Liver (tissue), 9 donors: ENCODE measurements around the gene KL. TPM values are rescaled to one million over a fixed set of nuclear protein-coding genes. Genes with fewer than 3 reads are reported as not detected.

Source experiments
- DNase-seq: peaks from one replicate; pipeline ENCODE4 v3.0.0-alpha.2; 2017; ENCODE audit warnings: low spot score
- H3K27ac ChIP-seq, 2 donors: one replicate each; pipeline ENCODE4 v1.7.0; 2013; ENCODE audit warnings: inconsistent platforms in 2 of 2, low read length in 2 of 2, control low read depth in 1 of 2, low read depth in 1 of 2, mild to moderate bottlenecking in 1 of 2
- H3K27me3 ChIP-seq, 4 donors: one replicate each; pipeline versions ENCODE4 v1.6.1 to v1.7.0; 2013; ENCODE audit warnings: low read length in 3 of 4, inconsistent platforms in 1 of 4, mild to moderate bottlenecking in 1 of 4, moderate library complexity in 1 of 4; ENCODE audit not compliant: control insufficient read depth in 4 of 4, insufficient read depth in 4 of 4
- H3K36me3 ChIP-seq, 4 donors: one replicate each; pipeline versions ENCODE4 v1.6.1 to v1.7.0; 2013; ENCODE audit warnings: low read length in 3 of 4, mild to moderate bottlenecking in 3 of 4, low read depth in 1 of 4, moderate library complexity in 1 of 4; ENCODE audit not compliant: control insufficient read depth in 4 of 4, insufficient read depth in 3 of 4
- H3K4me1 ChIP-seq, 4 donors: one replicate each; pipeline versions ENCODE4 v1.6.1 to v1.7.0; 2013; ENCODE audit warnings: low read length in 3 of 4, mild to moderate bottlenecking in 3 of 4, moderate library complexity in 1 of 4; ENCODE audit not compliant: control insufficient read depth in 4 of 4, insufficient read depth in 4 of 4
- H3K4me3 ChIP-seq, 3 donors: one replicate each; pipeline versions ENCODE4 v1.6.1 to v1.7.0; 2013; ENCODE audit warnings: low read length in 3 of 3, control low read depth in 1 of 3, low read depth in 1 of 3, mild to moderate bottlenecking in 1 of 3
- H3K9ac ChIP-seq, 2 donors: one replicate each; pipeline ENCODE4 v1.7.0; 2013; ENCODE audit warnings: low read length in 2 of 2, mild to moderate bottlenecking in 2 of 2, moderate library complexity in 2 of 2, control low read depth in 1 of 2, low read depth in 1 of 2
- H3K9me3 ChIP-seq, 4 donors: one replicate each; pipeline versions ENCODE4 v1.6.1 to v1.7.0; 2013; ENCODE audit warnings: low read length in 3 of 4; ENCODE audit not compliant: control insufficient read depth in 4 of 4
- EGR1 ChIP-seq, 2 donors: IDR thresholded peaks; 2 replicates each; pipeline ENCODE4 v1.6.1; 2016 to 2018; ENCODE audit warnings: antibody characterized with exemption in 2 of 2, low read depth in 2 of 2
- FOXA1 ChIP-seq: IDR thresholded peaks from 2 replicates; pipeline ENCODE4 v1.6.1; 2016; ENCODE audit warnings: antibody characterized with exemption
- FOXA2 ChIP-seq: IDR thresholded peaks from 2 replicates; pipeline ENCODE4 v1.6.1; 2016; ENCODE audit warnings: antibody characterized with exemption
- GABPA ChIP-seq, 2 donors: IDR thresholded peaks in 1 of 2; conservative IDR thresholded peaks in 1 of 2; 2 replicates each; pipeline ENCODE4 v1.6.1; 2016; ENCODE audit warnings: antibody characterized with exemption in 2 of 2, mild to moderate bottlenecking in 1 of 2, moderate library complexity in 1 of 2
- HNF4A ChIP-seq, 2 donors: conservative IDR thresholded peaks; 2 replicates each; pipeline ENCODE4 v1.6.1; 2016; ENCODE audit warnings: antibody characterized with exemption in 2 of 2, mild to moderate bottlenecking in 2 of 2
- HNF4G ChIP-seq: IDR thresholded peaks from 2 replicates; pipeline ENCODE4 v1.6.1; 2016; ENCODE audit warnings: antibody characterized with exemption
- JUND ChIP-seq, 2 donors: IDR thresholded peaks; 2 replicates each; pipeline ENCODE4 v1.6.1; 2016; ENCODE audit warnings: antibody characterized with exemption in 2 of 2
- MAX ChIP-seq: IDR thresholded peaks from 2 replicates; pipeline ENCODE4 v1.6.1; 2016; ENCODE audit warnings: antibody characterized with exemption
- NR2F2 ChIP-seq: IDR thresholded peaks from 2 replicates; pipeline ENCODE4 v1.6.1; 2016; ENCODE audit warnings: antibody characterized with exemption
- RAD21 ChIP-seq, 2 donors: IDR thresholded peaks; 2 replicates each; pipeline ENCODE4 v1.6.1; 2016; ENCODE audit warnings: antibody characterized with exemption in 2 of 2, mild to moderate bottlenecking in 2 of 2
- REST ChIP-seq: IDR thresholded peaks from 2 replicates; pipeline ENCODE4 v1.6.1; 2016; ENCODE audit warnings: antibody characterized with exemption, mild to moderate bottlenecking
- RXRA ChIP-seq, 2 donors: IDR thresholded peaks; 2 replicates each; pipeline ENCODE4 v1.6.1; 2017 to 2018; ENCODE audit warnings: antibody characterized with exemption in 2 of 2, mild to moderate bottlenecking in 1 of 2
- SP1 ChIP-seq: IDR thresholded peaks from 2 replicates; pipeline ENCODE4 v1.6.1; 2018; ENCODE audit warnings: antibody characterized with exemption, mild to moderate bottlenecking
- TAF1 ChIP-seq: conservative IDR thresholded peaks from 2 replicates; pipeline ENCODE4 v1.6.1; 2016; ENCODE audit warnings: antibody characterized with exemption, mild to moderate bottlenecking
- YY1 ChIP-seq: IDR thresholded peaks from 2 replicates; pipeline ENCODE4 v1.6.1; 2016; ENCODE audit warnings: antibody characterized with exemption, mild to moderate bottlenecking
- ZBTB33 ChIP-seq: IDR thresholded peaks from 2 replicates; pipeline ENCODE4 v1.6.1; 2016; ENCODE audit warnings: antibody characterized with exemption
- WGBS: extraction: QIAGEN DNeasy Blood & Tissue Kit; methylation state at CpG from one replicate; pipeline ENCODE4 v1.1.7; 2013; 5-methylcytosine and 5-hydroxymethylcytosine counted together
- polyA plus RNA-seq, 2 donors: library from polyadenylated mRNA; stranded (reverse) in 1 of 2; unstranded in 1 of 2; fragments of 200-250 nt in 1 of 2; fragments of >200 nt in 1 of 2; fragmentation: Nextera tagmentation in 1 of 2; extraction: Ambion mirVana in 1 of 2; gene quantifications; one replicate each; pipeline versions ENCODE4 v1.2.1 to v1.2.3, GENCODE V29; 2013 to 2015
- total RNA-seq, 2 donors: library from RNA; depleted of rRNA; stranded (reverse); fragments of >200 nt; gene quantifications; one replicate each; pipeline ENCODE4 v1.2.3, GENCODE V29; 2014
- TF ChIP-seq, protein P1 (sequence below): IDR thresholded peaks from 2 replicates; pipeline ENCODE4 v1.6.1; 2016; ENCODE audit warnings: antibody characterized with exemption
- TF ChIP-seq, protein P2 (sequence below): fragments of 150-350 bp; IDR thresholded peaks from 2 replicates; pipeline ENCODE4 v1.5.1; 2017; ENCODE audit warnings: improper control_type of control experiment, low read depth, low read length; ENCODE audit not compliant: missing input control
- donor health status: healthy.
- donor health status: healthy.
- donor health status: healthy.
- donor health status: healthy.
- donor health status: healthy.

The KL gene
- total and polyA plus RNA-seq, 4 donors, result 0.13 to 0.92 (median 0.28) TPM

- Histone ChIP-seq H3K4me3 (no peak overlapping the region), H3K9me3 (no peaks in the 10 kb centered on the region), H3K36me3 (no peaks in the 10 kb centered on the region), H3K9ac (no peak overlapping the region), H3K27me3 (no peaks in the 10 kb centered on the region), H3K4me1 (no peaks in the 10 kb centered on the region), H3K27ac (no peak overlapping the region)
- TF ChIP-seq FOXA1, result no peak
- no peak for TF ChIP-seq TAF1
- TF ChIP-seq RAD21 (IDR thresholded peaks at IDR 0.05), result no peak
- no peak for TF ChIP-seq NR2F2
- TF ChIP-seq FOXA2, result no peak
- no peak for TF ChIP-seq EGR1 (IDR thresholded peaks at IDR 0.05; ENCODE audit: low read depth in 2 of 2)
- TF ChIP-seq, protein P1, sequence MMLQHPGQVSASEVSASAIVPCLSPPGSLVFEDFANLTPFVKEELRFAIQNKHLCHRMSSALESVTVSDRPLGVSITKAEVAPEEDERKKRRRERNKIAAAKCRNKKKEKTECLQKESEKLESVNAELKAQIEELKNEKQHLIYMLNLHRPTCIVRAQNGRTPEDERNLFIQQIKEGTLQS, result no peak
- TF ChIP-seq ZBTB33, result no peak
- no peak for TF ChIP-seq HNF4G
- TF ChIP-seq, protein P2, sequence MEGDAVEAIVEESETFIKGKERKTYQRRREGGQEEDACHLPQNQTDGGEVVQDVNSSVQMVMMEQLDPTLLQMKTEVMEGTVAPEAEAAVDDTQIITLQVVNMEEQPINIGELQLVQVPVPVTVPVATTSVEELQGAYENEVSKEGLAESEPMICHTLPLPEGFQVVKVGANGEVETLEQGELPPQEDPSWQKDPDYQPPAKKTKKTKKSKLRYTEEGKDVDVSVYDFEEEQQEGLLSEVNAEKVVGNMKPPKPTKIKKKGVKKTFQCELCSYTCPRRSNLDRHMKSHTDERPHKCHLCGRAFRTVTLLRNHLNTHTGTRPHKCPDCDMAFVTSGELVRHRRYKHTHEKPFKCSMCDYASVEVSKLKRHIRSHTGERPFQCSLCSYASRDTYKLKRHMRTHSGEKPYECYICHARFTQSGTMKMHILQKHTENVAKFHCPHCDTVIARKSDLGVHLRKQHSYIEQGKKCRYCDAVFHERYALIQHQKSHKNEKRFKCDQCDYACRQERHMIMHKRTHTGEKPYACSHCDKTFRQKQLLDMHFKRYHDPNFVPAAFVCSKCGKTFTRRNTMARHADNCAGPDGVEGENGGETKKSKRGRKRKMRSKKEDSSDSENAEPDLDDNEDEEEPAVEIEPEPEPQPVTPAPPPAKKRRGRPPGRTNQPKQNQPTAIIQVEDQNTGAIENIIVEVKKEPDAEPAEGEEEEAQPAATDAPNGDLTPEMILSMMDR, result no peak
- TF ChIP-seq YY1, result no peak
- TF ChIP-seq GABPA (IDR thresholded peaks at IDR 0.05 in 1 of 2, conservative IDR thresholded peaks at IDR 0.05 in 1 of 2), result no peak
- no peak for TF ChIP-seq SP1
- TF ChIP-seq REST, result no peak
- TF ChIP-seq HNF4A (conservative IDR thresholded peaks at IDR 0.05), result no peak
- no peak for TF ChIP-seq MAX
- TF ChIP-seq JUND (IDR thresholded peaks at IDR 0.05), result no peak
- no peak for TF ChIP-seq RXRA (IDR thresholded peaks at IDR 0.05)
- whole genome bisulfite sequencing, result 93% methylated on average over 5 of the region's 5 CpGs
- DNase-seq, result no peak
These were observed 75.2 kb downstream of the KL start for GRCh38 chr13:33091415-33091774.
